ENCODE data around the gene STK11. TPM values are rescaled to one million over a fixed set of nuclear protein-coding genes. Genes with fewer than 3 reads are reported as not detected.

STK11 gene
- polyA plus RNA-seq, 1 donor from 2014 or later, result 51.6 TPM

- Histone ChIP-seq H4K20me1 (ENCODE audit: insufficient read depth) (no peaks in the 10 kb centered on the region), H3K9me2 (ENCODE audit: insufficient read depth, low read length) (no peaks in the 10 kb centered on the region), H3K27ac (ENCODE audit: low read length) (no peak overlapping the region), H3K4me3 (ENCODE audit: low read length) (no peak overlapping the region), H2AFZ (ENCODE audit: low read depth, low read length) (no peak overlapping the region), H3K9me3 (ENCODE audit: low read length) (no peaks in the 10 kb centered on the region), H3K36me3 (ENCODE audit: insufficient read depth, low read length) (no peaks in the 10 kb centered on the region), H3K9ac (ENCODE audit: low read length) (no peak overlapping the region), H3K27me3 (ENCODE audit: insufficient read depth, low read depth, low read length) (no peaks in the 10 kb centered on the region), H3K79me2 (replicated peaks; ENCODE audit: insufficient read depth, low read length) (no peaks in the 10 kb centered on the region), H3F3A (ENCODE audit: insufficient read depth, low read length, poor library complexity, severe bottlenecking) (no peaks in the 10 kb centered on the region), H3K4me2 (ENCODE audit: low read length) (no peak overlapping the region)
- TF ChIP-seq POLR2AphosphoS5 (IDR thresholded peaks at IDR 0.05), result no peak
- no peak for TF ChIP-seq MXI1 (conservative IDR thresholded peaks at IDR 0.05; ENCODE audit: poor library complexity, severe bottlenecking)
- TF ChIP-seq REST (IDR thresholded peaks at IDR 0.05; ENCODE audit: borderline replicate concordance), result no peak
- no peak for TF ChIP-seq EP300 (conservative IDR thresholded peaks at IDR 0.05; ENCODE audit: poor library complexity, severe bottlenecking)
- no peak for TF ChIP-seq TAF1 (IDR thresholded peaks at IDR 0.05; ENCODE audit: low read depth)
- no peak for TF ChIP-seq CTCF (IDR thresholded peaks at IDR 0.05; ENCODE audit: poor library complexity, severe bottlenecking)
Measured at GRCh38 chr19:1158885-1159448, 46.6 kb upstream of the STK11 start.

GRCh38 chr19:1159864-1160595 is 45.5 kb upstream of the STK11 start:
- no peaks in the 10 kb centered on the region for H3K9me3 ChIP-seq (ENCODE audit: low read length)
- H3K36me3 ChIP-seq (ENCODE audit: insufficient read depth, low read length), result no peaks in the 10 kb centered on the region
- H3K27ac ChIP-seq (ENCODE audit: low read length), result no peak overlapping the region
- no peaks in the 10 kb centered on the region for H3K9me2 ChIP-seq (ENCODE audit: insufficient read depth, low read length)
- no peak overlapping the region for H3K4me2 ChIP-seq (ENCODE audit: low read length)
- H3K79me2 ChIP-seq (replicated peaks; ENCODE audit: insufficient read depth, low read length), result no peaks in the 10 kb centered on the region
- no peaks in the 10 kb centered on the region for H4K20me1 ChIP-seq (ENCODE audit: insufficient read depth)
- H3K4me3 ChIP-seq (ENCODE audit: low read length), result no peak overlapping the region
- H3F3A ChIP-seq (ENCODE audit: insufficient read depth, low read length, poor library complexity, severe bottlenecking), result no peaks in the 10 kb centered on the region
- no peak overlapping the region for H2AFZ ChIP-seq (ENCODE audit: low read depth, low read length)
- no peaks in the 10 kb centered on the region for H3K27me3 ChIP-seq (ENCODE audit: insufficient read depth, low read depth, low read length)
- H3K9ac ChIP-seq (ENCODE audit: low read length), result no peak overlapping the region
- TF ChIP-seq MXI1 (conservative IDR thresholded peaks at IDR 0.05; ENCODE audit: poor library complexity, severe bottlenecking) (no peak), TAF1 (IDR thresholded peaks at IDR 0.05; ENCODE audit: low read depth) (no peak), POLR2AphosphoS5 (IDR thresholded peaks at IDR 0.05) (no peak)

- Histone ChIP-seq H3K4me2 (ENCODE audit: low read length) (no peak overlapping the region), H3K9me2 (ENCODE audit: insufficient read depth, low read length) (no peaks in the 10 kb centered on the region), H3K79me2 (replicated peaks; ENCODE audit: insufficient read depth, low read length) (no peaks in the 10 kb centered on the region), H3K27ac (ENCODE audit: low read length) (no peak overlapping the region), H3K4me3 (ENCODE audit: low read length) (no peak overlapping the region), H3K9me3 (ENCODE audit: low read length) (no peaks in the 10 kb centered on the region), H3K9ac (ENCODE audit: low read length) (no peak overlapping the region), H3K36me3 (ENCODE audit: insufficient read depth, low read length) (peaks cover 2% of the 10 kb centered on the region), H4K20me1 (ENCODE audit: insufficient read depth) (no peaks in the 10 kb centered on the region), H3K27me3 (ENCODE audit: insufficient read depth, low read depth, low read length) (no peaks in the 10 kb centered on the region), H2AFZ (ENCODE audit: low read depth, low read length) (no peak overlapping the region), H3F3A (ENCODE audit: insufficient read depth, low read length, poor library complexity, severe bottlenecking) (no peaks in the 10 kb centered on the region)
- no peak for TF ChIP-seq EZH2 (IDR thresholded peaks at IDR 0.05; ENCODE audit: borderline replicate concordance, insufficient read depth, low read length, poor library complexity, severe bottlenecking)
- no peak for TF ChIP-seq REST (IDR thresholded peaks at IDR 0.05; ENCODE audit: borderline replicate concordance)
- no peak for TF ChIP-seq RAD21 (conservative IDR thresholded peaks at IDR 0.05)
- no peak for TF ChIP-seq POLR2AphosphoS5 (IDR thresholded peaks at IDR 0.05)
- no peak for TF ChIP-seq SMC3 (conservative IDR thresholded peaks at IDR 0.05; ENCODE audit: poor library complexity)
- TF ChIP-seq CTCF (IDR thresholded peaks at IDR 0.05; ENCODE audit: poor library complexity, severe bottlenecking), result no peak
- TF ChIP-seq EP300 (conservative IDR thresholded peaks at IDR 0.05; ENCODE audit: poor library complexity, severe bottlenecking), result no peak
- TF ChIP-seq TAF1 (IDR thresholded peaks at IDR 0.05; ENCODE audit: low read depth), result no peak
Measured at GRCh38 chr19:1161716-1162115, 43.9 kb upstream of the STK11 start.

Data from neural cell (in vitro differentiated cells).